Peyer's patch (tissue), 4 donors: Measurements from ENCODE around the gene MTLN.
"Not testable (repeated sequence)": the region's sequence is repeated elsewhere in the genome, so short reads cannot be mapped to it uniquely, and the experiment has no call there.

ENCODE experiments used
- CTCF ChIP-seq, 6 experiments: fragments of 450-650 bp in 4 of 6; fragments of 200-600 bp in 2 of 6; sonication (generic) in 1 of 6; IDR thresholded peaks; one replicate each; pipeline ENCODE4 v1.5.1; 2017 to 2019; ENCODE audit warnings: antibody characterized with exemption in 6 of 6, mild to moderate bottlenecking in 3 of 6, moderate library complexity in 1 of 6
- POLR2A ChIP-seq, 2 donors: fragments of 450-650 bp; IDR thresholded peaks; one replicate each; pipeline ENCODE4 v1.5.1; 2017; ENCODE audit warnings: antibody characterized with exemption in 2 of 2, mild to moderate bottlenecking in 2 of 2, moderate library complexity in 2 of 2

GRCh38 chr2:110229886-110230285, 17.5 kb upstream of the MTLN start:
- TF ChIP-seq CTCF, POLR2A (IDR thresholded peaks at IDR 0.05): not testable (repeated sequence)
